ENCODE results near the gene PLLP. TPM values are rescaled to one million over a fixed set of nuclear protein-coding genes. Genes with fewer than 3 reads are reported as not detected.

Gene PLLP
- total RNA-seq, 1 donor from 2014 or later = 0.23 TPM

GRCh38 chr16:57303021-57303909 lies 18.8 kb upstream of the PLLP start:
- intact Hi-C loops (cut with micrococcal nuclease) = loop anchor here (5.0 kb wide), 1 partner anchor 229 kb away; no protein-coding TSS in a partner anchor

GRCh38 chr16:57301126-57301817 lies 16.8 kb upstream of the PLLP start:
- intact Hi-C loops (cut with micrococcal nuclease) = loop anchor here (5.0 kb wide), 1 partner anchor 231 kb away; no protein-coding TSS in a partner anchor

GRCh38 chr16:57300387-57301125 lies 16.1 kb upstream of the PLLP start:
- intact Hi-C loops (cut with micrococcal nuclease) = loop anchor here (1.0 to 5.0 kb wide), 12 partner anchors 14 to 701 kb away; partner anchors contain the start of genes ARL2BP, CIAPIN1, COQ9 and KATNB1

- intact Hi-C loops (cut with micrococcal nuclease) = loop anchor here (1.0 to 5.0 kb wide), 12 partner anchors 14 to 701 kb away; partner anchors contain the start of genes ARL2BP, CIAPIN1, COQ9 and KATNB1
Observed at GRCh38 chr16:57299719-57300386, 15.4 kb upstream of the PLLP start.

- intact Hi-C loops (cut with micrococcal nuclease) = no loop called here
Observed at GRCh38 chr16:57299009-57299718, 14.7 kb upstream of the PLLP start.

- intact Hi-C loops (cut with micrococcal nuclease) = no loop called here
Observed at GRCh38 chr16:57297856-57298255, 13.4 kb upstream of the PLLP start.

GRCh38 chr16:57289391-57290257 lies 5.2 kb upstream of the PLLP start:
- intact Hi-C loops (cut with micrococcal nuclease) = no loop called here

GRCh38 chr16:57285379-57285778 lies 907 bp upstream of the PLLP start:
- intact Hi-C loops (cut with micrococcal nuclease) = no loop called here

- intact Hi-C loops (cut with micrococcal nuclease) = no loop called here
Observed at GRCh38 chr16:57284952-57285363, 486 bp upstream of the PLLP start.

- intact Hi-C loops (cut with micrococcal nuclease) = no loop called here
Observed at GRCh38 chr16:57283959-57284208, 588 bp downstream of the PLLP start.

- intact Hi-C loops (cut with micrococcal nuclease) = no loop called here
Observed at GRCh38 chr16:57283214-57283958, 1.1 kb downstream of the PLLP start.

- intact Hi-C loops (cut with micrococcal nuclease) = no loop called here
Observed at GRCh38 chr16:57282510-57283213, 1.8 kb downstream of the PLLP start.

GRCh38 chr16:57281791-57282190 lies 2.7 kb downstream of the PLLP start:
- intact Hi-C loops (cut with micrococcal nuclease) = no loop called here

- intact Hi-C loops (cut with micrococcal nuclease) = no loop called here
Observed at GRCh38 chr16:57279780-57280638, 4.5 kb downstream of the PLLP start.

GRCh38 chr16:57278494-57278893 lies 6.0 kb downstream of the PLLP start:
- intact Hi-C loops (cut with micrococcal nuclease) = no loop called here

GRCh38 chr16:57277586-57277985 lies 6.9 kb downstream of the PLLP start:
- intact Hi-C loops (cut with micrococcal nuclease) = loop anchor here (1.0 kb wide), 2 partner anchors 23 to 32 kb away; partner anchors contain the start of gene ARL2BP

GRCh38 chr16:57276596-57276995 lies 7.9 kb downstream of the PLLP start:
- intact Hi-C loops (cut with micrococcal nuclease) = no loop called here

Measured in T-helper 2 cell treated with Interferon-gamma antibody and Interleukin-4, amounts not matched to agents 100 ng/mL and 5 ng/mL, for 36 hours (primary cell).